GM18870 (cell line): Measurements from ENCODE around the gene RAPGEF4.
"Not testable (repeated sequence)": the region's sequence is repeated elsewhere in the genome, so short reads cannot be mapped to it uniquely, and the experiment has no call there.

ENCODE experiments used
- ATAC-seq: cut with Tn5 transposase; IDR thresholded peaks from one replicate; pipeline ENCODE4 v1.9.1; 2021; ENCODE audit warnings: moderate library complexity; ENCODE audit not compliant: unreplicated experiment

The RAPGEF4 gene

GRCh38 chr2:172725746-172726145 is 9.9 kb upstream of the RAPGEF4 start:
- no peak for ATAC-seq

GRCh38 chr2:172726172-172726735 is 9.4 kb upstream of the RAPGEF4 start:
- ATAC-seq: no peak

GRCh38 chr2:172730411-172730810 is 5.2 kb upstream of the RAPGEF4 start:
- no peak for ATAC-seq

GRCh38 chr2:172734711-172735581 is 699 bp upstream of the RAPGEF4 start:
- ATAC-seq: no peak

GRCh38 chr2:172736424-172737174 is 954 bp downstream of the RAPGEF4 start:
- no peak for ATAC-seq

- ATAC-seq: no peak
These were observed 4.1 kb downstream of the RAPGEF4 start for GRCh38 chr2:172739661-172740266.

- no peak for ATAC-seq
These were observed 5.2 kb downstream of the RAPGEF4 start for GRCh38 chr2:172740856-172741255.

DNA sequence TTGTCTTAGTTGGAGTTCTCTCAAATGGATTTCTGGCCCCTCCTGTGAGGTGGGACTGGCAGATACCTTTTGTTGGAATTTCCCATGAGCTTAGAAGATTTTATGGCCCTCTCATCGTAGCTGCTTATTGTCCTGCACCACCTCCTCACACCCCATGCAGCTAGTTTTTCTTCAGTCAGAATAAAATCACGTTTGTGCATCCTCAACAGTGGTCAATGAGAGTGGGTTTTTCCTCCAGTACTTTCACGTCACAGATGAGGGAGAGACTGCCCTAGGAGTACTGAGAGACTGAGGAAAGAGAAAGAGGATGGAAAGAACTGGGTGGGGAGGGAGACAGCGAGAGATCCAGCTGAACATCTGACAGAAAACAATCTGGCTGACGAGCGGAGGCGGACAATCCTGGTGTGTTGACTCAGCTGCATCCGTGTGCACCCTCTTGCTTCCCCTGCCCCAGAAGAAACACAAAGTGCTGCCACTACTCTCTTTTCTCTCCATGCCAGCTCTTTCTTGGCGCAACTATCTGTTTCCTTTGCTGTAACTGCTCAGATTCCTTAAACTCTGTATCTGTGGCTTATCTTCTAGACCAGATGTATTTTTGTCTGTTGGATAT is 7.4 kb downstream of the RAPGEF4 start:
- no peak for ATAC-seq

GRCh38 chr2:172743898-172744297 is 8.3 kb downstream of the RAPGEF4 start:
- ATAC-seq: no peak

GRCh38 chr2:172745636-172746035 is 10.0 kb downstream of the RAPGEF4 start:
- ATAC-seq: no peak

DNA sequence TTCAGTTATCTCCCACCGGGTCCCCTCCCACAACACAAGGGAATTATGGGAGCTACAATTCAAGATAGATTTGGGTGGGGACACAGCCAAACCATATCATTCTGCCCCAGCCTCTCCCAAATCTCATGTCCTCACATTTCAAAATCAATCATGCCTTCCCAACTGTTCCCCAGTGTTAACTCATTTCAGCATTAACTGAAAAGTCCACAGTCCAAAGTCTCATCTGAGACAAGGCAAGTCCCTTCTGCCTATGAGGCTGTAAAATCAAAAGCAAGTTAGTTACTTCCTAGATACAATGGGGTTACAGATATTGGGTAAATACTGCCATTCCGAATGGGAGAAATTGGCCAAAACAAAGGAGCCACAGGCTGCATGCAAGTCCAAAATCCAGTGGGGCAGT is 12.9 kb downstream of the RAPGEF4 start:
- not testable (repeated sequence) for ATAC-seq

DNA sequence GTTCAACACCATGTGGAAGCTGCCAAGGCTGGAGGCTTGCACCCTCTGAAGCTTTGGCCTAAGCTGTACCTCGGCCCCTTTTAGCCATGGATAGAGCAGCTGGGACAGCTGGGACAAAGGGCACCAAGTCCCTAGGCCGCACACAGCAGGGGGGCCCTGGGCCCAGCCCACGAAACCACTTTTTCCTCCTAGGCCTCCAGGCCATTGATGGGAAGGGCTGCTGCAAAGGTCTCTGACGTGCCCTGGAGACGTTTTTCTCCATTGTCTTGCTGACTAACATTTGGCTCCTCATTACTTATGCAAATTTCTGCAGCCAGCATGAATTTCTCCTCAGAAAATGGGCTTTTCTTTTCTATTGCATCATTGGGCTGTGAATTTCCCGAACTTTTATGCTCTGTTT is 13.7 kb downstream of the RAPGEF4 start:
- no peak for ATAC-seq

DNA sequence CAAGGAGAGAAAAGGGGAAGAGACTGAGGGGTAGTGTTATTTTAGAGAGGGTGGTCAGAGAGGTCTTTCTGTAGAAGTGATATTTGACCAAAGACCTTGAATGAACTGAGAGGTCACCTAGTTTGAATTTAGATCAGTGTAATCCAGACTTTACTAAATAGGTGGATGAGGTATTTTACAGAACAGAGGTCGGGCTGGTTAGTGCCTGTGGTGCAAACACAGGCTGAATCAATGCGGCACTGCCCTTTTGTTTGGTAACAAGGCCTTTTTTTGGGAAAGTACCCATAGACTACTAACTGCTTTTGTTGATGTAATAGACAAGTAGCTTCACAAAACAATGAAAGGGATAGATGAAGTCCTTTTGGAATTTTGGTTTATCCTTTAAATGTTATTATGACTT is 15.9 kb downstream of the RAPGEF4 start:
- ATAC-seq: no peak

DNA sequence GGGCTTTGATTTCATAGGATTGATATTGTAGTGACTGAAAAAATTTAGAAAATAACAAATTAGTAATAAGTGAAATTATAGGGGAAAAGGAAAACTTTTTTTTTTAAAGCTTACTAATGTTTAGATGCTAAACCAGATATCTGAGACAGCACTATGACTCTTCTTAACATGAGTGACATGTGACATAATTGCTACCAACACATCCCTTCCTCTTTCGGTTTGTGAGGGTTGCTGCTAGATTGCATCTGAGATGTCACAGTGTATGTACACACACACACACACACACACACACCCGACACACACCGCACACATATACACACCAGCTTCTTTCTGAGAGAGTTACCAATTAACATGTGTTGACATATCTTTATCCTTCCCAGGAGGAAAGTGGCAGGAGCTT is 18.0 kb downstream of the RAPGEF4 start:
- ATAC-seq: no peak

DNA sequence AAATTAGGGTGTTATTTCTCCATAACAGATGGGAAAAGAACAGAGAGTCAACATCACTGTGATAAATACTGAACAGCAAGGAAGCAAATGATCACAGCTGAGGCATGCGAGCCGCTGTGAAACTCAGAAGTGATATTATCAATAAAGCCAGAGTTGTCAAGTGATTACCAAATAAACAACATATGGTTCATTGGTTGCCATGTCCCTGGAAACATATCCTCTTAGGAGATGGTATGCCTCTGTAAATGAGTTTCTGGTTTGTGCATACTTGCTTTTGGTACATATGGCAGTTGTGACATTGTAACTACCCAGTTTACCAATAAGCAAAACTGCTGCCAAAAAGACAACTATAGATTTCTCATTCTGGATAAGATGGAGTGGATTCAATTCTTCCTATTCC is 23.8 kb downstream of the RAPGEF4 start:
- no peak for ATAC-seq

- ATAC-seq: no peak
These were observed 25.7 kb downstream of the RAPGEF4 start for GRCh38 chr2:172761306-172761705.

DNA sequence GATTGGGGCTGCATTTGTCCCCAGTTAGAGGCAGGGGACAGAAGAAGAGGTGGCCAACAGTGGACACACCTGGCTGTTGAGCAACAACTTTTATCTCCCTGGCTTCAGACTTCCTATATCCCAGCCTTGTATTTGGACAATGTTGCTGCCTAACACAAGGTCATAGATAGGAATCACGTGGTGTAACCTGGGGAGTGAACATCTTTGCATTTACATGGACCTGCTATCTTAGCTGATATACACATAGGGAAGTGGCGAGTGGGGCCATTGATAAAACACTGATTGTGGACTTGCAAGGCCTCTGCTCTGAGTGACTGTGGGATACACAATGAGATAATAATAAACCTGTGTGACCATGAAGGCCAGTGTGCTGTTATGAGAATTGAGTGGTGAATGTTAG is 26.9 kb downstream of the RAPGEF4 start:
- no peak for ATAC-seq

DNA sequence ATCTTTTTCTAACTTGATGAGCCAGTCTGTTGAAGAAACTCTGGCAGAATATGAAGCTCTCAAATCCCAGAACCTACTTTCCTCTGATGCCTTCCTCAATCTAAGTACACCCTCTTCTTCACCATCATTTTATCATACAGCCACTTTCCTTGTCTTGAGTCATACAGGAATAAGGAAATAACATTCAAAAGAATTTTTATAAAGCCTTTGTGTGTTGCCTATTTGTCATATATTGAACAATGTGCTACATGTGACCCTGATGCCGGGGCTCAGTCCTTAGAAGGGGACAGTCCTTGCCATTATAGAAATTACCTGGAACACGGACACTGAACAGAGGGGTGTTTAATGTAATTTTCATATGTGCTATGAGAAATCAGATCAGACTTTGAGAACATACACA is 27.4 kb downstream of the RAPGEF4 start:
- no peak for ATAC-seq

DNA sequence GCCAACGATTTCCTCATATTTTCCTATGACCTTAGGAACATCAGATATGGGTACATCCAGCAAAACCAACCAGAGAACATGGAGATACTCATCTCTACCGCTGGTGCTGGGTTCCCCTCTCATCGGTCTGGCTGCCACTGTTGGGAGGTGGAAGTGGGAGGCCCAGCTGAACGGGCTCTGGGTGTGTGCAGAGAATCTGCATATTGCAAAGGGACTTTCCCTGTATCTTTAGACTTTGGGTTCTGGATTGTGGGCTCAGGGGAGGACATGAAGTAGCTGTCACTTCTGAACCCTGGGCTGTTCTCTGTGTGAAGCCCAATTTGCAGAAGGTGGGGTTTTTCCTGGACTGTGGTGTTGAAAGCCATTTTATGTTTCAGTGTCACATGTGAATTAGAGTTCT is 30.0 kb downstream of the RAPGEF4 start:
- ATAC-seq: no peak

DNA sequence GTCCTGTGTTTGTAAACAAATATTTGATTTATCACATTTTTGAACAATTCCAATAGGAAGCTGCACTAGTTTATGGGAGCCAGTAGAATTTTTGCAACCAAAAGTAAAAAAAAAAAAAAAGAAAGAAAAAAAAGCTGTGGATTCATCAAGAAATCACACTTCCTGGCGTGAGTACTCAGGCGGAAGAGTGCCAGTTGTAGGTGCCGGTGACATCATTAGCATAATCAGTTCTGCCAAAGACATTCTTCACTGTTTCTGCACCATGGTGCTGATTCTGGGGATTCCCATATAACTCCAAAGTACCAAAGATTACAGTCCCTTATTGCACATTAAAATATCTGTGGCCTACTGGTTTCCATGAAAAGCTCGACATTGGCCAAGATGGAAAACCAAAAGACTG is 32.8 kb downstream of the RAPGEF4 start:
- no peak for ATAC-seq

- no peak for ATAC-seq
These were observed 34.2 kb downstream of the RAPGEF4 start for GRCh38 chr2:172769879-172770278.
